Measurements from ENCODE around the gene GSE1.

GSE1 gene

DNA sequence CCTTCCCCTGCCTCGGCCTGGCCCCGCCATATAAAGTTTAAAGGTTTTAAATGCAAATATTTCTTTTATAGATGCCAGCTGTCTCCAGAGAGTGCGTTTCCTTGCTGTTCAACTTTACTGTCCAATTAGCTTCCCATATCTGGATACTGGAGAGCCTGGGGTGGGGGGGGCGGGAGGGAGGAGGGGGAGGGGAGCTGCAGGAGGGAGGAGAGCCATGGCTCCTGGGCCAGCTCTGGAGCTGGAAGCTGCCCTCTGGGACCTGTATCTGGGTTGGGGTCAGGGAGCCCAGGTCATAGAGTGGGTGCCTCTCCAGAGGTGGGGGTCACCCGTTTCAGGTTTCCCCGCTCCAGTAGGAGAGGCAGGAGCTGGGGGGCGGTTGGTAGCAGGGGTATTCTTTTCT, 6.2 kb upstream of the GSE1 start:
- DNase-seq (ENCODE audit: low read depth), result no peak
- no peak overlapping the region for H3K4me3 ChIP-seq (ENCODE audit: low read depth, low read length)
- TF ChIP-seq, protein P1, sequence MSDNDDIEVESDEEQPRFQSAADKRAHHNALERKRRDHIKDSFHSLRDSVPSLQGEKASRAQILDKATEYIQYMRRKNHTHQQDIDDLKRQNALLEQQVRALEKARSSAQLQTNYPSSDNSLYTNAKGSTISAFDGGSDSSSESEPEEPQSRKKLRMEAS (IDR thresholded peaks at IDR 0.05; ENCODE audit: low read depth, low read length), result no peak
- TF ChIP-seq POLR2A (IDR thresholded peaks at IDR 0.05; ENCODE audit: extremely low read depth, insufficient read length) (no peak), MYC (IDR thresholded peaks at IDR 0.05; ENCODE audit: low read depth, low read length) (no peak)
- TF ChIP-seq, protein P2, sequence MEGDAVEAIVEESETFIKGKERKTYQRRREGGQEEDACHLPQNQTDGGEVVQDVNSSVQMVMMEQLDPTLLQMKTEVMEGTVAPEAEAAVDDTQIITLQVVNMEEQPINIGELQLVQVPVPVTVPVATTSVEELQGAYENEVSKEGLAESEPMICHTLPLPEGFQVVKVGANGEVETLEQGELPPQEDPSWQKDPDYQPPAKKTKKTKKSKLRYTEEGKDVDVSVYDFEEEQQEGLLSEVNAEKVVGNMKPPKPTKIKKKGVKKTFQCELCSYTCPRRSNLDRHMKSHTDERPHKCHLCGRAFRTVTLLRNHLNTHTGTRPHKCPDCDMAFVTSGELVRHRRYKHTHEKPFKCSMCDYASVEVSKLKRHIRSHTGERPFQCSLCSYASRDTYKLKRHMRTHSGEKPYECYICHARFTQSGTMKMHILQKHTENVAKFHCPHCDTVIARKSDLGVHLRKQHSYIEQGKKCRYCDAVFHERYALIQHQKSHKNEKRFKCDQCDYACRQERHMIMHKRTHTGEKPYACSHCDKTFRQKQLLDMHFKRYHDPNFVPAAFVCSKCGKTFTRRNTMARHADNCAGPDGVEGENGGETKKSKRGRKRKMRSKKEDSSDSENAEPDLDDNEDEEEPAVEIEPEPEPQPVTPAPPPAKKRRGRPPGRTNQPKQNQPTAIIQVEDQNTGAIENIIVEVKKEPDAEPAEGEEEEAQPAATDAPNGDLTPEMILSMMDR (IDR thresholded peaks at IDR 0.05; ENCODE audit: low read depth, low read length), result no peak

DNA sequence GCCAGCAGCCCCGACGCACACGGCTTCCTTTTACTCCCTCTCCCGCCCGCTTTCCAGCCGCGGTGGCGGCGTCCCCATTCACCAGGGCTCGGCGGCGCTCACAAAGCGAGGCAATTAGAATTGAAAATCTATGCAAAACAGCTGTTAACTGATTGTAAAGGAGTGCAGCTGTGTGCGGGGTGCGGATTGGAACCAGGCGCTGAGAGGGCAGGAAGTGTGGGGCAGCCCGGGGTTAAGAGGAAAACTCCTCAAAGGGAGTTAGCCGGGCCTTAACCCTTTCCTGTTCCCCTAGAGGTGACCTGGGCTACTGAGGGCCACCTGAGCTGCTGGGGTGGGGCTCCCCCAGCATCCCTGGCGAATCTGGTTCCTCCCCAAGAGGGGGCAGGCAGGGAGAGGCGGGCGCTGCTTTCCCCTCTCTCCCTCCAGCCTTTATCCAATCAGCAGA, 5.8 kb upstream of the GSE1 start:
- no peak overlapping the region for H3K4me3 ChIP-seq (ENCODE audit: low read depth, low read length)
- TF ChIP-seq, protein P2 (IDR thresholded peaks at IDR 0.05; ENCODE audit: low read depth, low read length), result no peak
- TF ChIP-seq POLR2A (IDR thresholded peaks at IDR 0.05; ENCODE audit: extremely low read depth, insufficient read length), result no peak
- TF ChIP-seq, protein P1 (IDR thresholded peaks at IDR 0.05; ENCODE audit: low read depth, low read length), result no peak
- peak; percentile 37; the same call in 1 of the 2 replicates for TF ChIP-seq MYC (IDR thresholded peaks at IDR 0.05; ENCODE audit: low read depth, low read length)
- DNase-seq (ENCODE audit: low read depth), result peak; percentile 41

DNA sequence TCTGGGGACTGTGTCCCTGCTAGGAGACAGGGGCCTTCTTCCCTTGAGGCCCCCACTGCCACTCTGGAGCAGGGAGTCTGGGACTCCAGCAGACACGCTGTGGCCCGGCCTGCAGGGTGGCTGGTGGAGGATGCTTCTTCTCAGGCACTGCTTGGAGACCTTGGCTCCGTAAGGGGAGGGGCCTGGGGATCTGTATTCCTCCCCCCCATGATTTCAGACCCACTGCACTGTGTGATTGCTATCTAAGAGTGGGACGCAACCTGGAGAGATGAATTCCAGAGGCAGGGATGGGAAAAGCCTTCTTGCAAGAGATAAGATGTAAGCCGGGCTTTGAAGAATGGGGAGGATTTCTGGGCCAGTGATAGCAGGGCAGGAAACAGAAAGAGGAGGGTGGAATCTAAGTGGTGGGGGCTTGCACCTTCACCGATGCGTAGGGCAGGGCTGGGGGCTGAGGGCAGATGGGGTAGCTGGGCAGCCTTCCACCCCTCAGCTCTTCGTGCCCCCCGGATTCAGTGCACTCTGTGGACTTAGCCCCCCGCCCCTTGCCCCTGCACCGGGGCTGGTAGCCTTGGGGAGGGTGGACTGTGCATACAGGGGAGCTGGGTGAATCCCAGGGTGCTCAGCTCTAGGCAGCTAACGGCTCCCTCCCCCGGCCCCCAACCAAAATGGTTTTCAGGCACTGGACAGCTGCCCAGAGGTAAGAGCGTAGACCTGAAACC, 5.2 kb upstream of the GSE1 start:
- TF ChIP-seq, protein P2 (IDR thresholded peaks at IDR 0.05; ENCODE audit: low read depth, low read length), result no peak
- no peak for TF ChIP-seq MYC (IDR thresholded peaks at IDR 0.05; ENCODE audit: low read depth, low read length)
- TF ChIP-seq POLR2A (IDR thresholded peaks at IDR 0.05; ENCODE audit: extremely low read depth, insufficient read length), result no peak
- TF ChIP-seq, protein P1 (IDR thresholded peaks at IDR 0.05; ENCODE audit: low read depth, low read length), result no peak
- no peak overlapping the region for H3K4me3 ChIP-seq (ENCODE audit: low read depth, low read length)
- no peak for DNase-seq (ENCODE audit: low read depth)

DNA sequence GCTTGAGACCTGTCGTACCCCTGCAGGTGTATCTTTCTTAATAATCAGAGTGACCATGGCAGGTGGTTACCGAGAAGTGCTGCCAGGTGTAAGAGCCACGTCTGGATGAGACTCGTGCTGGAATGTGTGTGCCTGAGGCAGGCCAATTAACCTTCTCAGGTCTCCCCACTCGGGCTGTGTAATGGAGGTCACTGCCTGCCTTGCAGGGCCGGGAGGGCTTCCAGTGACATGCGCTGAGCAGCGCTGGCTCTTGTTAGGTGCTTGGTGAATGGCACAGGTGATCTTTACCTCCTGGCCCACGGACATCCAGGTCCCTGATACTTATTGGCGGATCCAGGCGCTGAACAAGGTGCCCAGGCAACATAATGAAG, 4.6 kb upstream of the GSE1 start:
- TF ChIP-seq MYC (IDR thresholded peaks at IDR 0.05; ENCODE audit: low read depth, low read length) (no peak), POLR2A (IDR thresholded peaks at IDR 0.05; ENCODE audit: extremely low read depth, insufficient read length) (no peak)
- TF ChIP-seq, protein P1 (IDR thresholded peaks at IDR 0.05; ENCODE audit: low read depth, low read length), result no peak
- TF ChIP-seq, protein P2 (IDR thresholded peaks at IDR 0.05; ENCODE audit: low read depth, low read length), result no peak
- H3K4me3 ChIP-seq (ENCODE audit: low read depth, low read length), result no peak overlapping the region
- DNase-seq (ENCODE audit: low read depth), result no peak

DNA sequence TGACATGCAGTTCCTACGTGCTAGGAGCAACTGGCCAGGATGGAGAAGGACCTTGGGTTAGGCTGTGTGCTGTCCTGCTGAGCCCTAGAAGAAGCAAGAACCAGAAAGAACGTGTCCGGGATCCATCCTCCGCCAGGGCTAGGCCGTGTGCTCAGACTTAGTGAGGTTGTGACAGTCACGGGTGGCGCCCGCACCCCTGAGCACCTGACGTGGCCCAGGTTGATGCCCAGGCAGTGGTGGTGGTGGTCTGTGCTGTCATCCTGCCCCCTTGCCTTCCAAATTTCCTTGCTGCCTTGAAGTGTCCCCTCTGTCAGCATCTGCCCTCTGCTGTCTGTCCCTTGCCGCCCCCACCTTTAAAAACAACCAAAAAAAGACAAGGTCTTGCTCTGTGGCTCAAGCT, 4.2 kb upstream of the GSE1 start:
- DNase-seq (ENCODE audit: low read depth), result no peak
- H3K4me3 ChIP-seq (ENCODE audit: low read depth, low read length), result no peak overlapping the region
- TF ChIP-seq POLR2A (IDR thresholded peaks at IDR 0.05; ENCODE audit: extremely low read depth, insufficient read length) (no peak), MYC (IDR thresholded peaks at IDR 0.05; ENCODE audit: low read depth, low read length) (no peak)
- TF ChIP-seq, protein P1 (IDR thresholded peaks at IDR 0.05; ENCODE audit: low read depth, low read length), result no peak
- TF ChIP-seq, protein P2 (IDR thresholded peaks at IDR 0.05; ENCODE audit: low read depth, low read length), result no peak

Data from NB4 (cell line).